Epidermal melanocyte (primary cell): Measurements from ENCODE around the gene TLE5.
"Not testable (repeated sequence)": the region's sequence is repeated elsewhere in the genome, so short reads cannot be mapped to it uniquely, and the experiment has no call there.

Experiments used
- DNase-seq: peaks from one replicate; pipeline ENCODE4 v3.0.0; 2011; ENCODE audit warnings: low spot score; ENCODE audit not compliant: insufficient read length

The TLE5 gene

DNA sequence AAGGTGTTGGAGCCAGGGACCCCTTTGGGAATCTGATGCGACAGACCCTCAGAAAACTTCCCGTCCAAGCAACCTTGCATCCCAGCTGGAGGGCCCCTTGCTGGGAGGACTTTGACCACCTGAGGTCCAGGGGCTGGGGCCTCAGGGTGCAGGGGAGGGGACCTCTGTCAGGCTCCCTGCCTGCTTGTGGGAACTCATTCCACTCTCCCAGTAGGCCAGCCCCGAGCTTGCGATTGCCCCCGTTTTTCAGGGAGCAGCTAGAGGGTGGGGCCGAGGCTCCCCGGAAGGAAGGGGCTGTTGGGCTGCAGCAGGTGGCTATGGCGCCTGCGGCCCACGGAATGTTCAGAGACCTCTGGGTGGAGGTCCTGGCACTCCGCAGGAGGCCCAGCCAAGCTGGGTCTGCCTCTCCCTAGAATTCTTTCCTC, 34.6 kb upstream of the TLE5 start:
- no peak for DNase-seq

- no peak for DNase-seq
These were observed 34.1 kb upstream of the TLE5 start for GRCh38 chr19:3096267-3096901.

- no peak for DNase-seq
These were observed 33.3 kb upstream of the TLE5 start for GRCh38 chr19:3095441-3096191.

DNA sequence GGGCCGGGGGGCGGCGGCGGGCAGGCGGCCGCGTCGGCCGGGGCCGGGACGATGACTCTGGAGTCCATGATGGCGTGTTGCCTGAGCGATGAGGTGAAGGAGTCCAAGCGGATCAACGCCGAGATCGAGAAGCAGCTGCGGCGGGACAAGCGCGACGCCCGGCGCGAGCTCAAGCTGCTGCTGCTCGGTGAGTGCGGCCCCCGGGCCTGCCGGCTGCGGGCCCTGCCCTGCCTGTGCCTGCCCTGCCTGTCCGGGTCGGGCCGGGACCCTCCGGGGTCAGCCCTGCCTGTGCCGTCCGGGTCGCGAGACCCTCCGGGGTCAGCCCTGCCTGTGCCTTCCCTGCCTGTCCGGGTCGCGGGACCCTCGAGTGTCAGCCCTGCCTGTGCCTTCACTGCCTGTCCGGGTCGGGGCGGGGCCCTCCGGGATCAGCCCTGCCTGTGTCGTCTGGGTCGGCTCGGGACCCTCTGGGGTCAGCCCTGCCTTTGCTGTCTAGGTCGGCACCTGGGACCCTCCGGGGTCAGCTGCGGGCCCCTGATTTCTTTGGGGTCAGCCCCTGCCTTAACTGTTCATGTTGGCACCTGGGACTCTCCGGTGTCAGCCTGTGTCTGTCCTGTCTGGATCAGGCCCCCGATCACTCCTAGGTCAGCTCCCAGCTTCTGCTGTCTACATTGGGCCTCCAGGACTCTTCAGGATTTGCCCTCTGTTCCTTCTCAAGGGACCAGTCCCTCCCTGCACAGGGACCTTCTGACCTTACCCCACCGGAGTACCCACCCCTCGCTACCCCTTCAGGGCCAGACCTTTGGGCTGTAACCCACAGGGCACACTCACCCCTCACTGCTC, 32.5 kb upstream of the TLE5 start:
- DNase-seq, result no peak

- not testable (repeated sequence) for DNase-seq
These were observed 27.1 kb upstream of the TLE5 start for GRCh38 chr19:3089299-3089855.

- DNase-seq, result no peak
These were observed 25.5 kb upstream of the TLE5 start for GRCh38 chr19:3087769-3088168.

GRCh38 chr19:3084943-3085342, 22.6 kb upstream of the TLE5 start:
- no peak for DNase-seq

GRCh38 chr19:3083964-3084363, 21.7 kb upstream of the TLE5 start:
- no peak for DNase-seq

DNA sequence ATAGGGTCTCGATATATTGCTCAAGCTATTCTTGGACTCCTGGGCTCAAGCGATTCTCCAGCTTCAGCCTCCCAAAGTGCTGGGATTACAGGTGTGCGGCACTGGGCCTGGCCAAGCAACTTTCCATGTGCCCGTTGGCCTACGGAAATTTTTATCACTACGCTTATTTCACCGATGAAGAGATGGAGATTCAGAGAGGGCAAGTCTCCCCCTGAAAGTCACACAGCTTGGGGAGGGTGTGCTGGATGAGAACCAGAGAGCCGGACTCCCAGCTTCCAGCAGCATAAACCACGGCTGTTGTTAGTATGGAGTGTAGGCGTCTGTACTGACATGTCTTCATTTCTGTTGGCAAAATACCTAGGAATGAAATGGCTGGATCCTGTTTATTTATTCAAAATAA, 20.0 kb upstream of the TLE5 start:
- no peak for DNase-seq

DNA sequence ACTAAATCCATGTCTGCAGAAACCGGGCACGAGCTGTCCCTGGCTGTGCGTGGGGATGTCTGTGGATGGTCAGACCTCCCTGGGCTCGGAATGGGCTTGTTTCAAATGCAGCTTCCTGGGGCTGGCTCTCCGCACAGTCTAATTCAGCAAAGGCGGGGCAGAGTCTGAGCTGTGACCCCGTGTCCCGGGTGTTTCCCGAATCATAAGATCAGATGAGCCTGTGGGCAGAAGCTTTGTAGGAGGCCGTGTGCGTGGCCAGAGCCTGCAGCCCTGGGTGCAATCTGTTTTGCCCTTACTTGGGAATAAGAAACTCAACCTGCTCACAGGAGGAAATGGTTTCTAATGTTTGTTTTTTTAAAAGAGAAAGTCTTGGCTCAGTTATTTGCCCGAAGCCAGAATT, 18.0 kb upstream of the TLE5 start:
- no peak for DNase-seq

- DNase-seq, result no peak
These were observed 17.3 kb upstream of the TLE5 start for GRCh38 chr19:3079578-3079977.

DNA sequence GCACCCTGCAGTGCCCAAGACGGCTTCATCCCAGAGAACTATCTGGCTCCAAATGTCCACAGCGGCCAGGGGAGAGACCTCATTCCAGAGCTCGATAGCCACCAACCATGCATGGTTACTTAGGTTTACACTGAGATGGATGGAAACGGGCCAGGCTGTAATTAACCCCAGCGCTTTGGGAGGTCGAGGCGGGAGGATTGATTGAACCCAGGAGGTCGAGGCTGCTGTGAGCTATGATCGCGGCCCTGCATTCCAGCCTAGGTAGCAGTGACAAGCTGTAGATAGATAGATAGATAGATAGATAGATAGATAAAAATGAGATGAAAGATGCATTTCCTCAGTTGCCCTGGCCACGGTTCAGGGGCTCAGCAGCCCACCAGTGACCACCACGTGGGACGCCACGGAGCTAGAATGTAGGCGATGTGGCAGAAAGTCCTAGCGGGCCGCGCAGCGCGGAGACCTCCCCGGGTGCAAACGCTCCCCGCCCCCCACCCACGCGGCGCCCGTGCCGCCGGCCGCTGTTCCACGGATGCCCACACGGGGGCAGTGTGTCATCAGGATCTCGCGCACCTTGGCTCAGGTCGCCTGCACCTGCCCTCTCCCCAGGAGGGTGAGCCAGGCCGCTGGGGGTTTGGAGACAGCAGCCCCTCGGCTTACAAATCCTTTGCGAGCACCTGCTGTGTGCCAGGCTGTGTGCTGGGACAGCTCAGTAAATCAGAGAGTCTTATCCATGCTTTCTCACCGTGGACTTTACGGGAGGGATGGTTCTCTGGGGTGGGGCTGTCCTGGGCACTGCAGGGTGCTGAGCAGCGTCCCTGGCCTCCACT, 13.5 kb upstream of the TLE5 start:
- no peak for DNase-seq

- DNase-seq, result no peak
These were observed 11.8 kb upstream of the TLE5 start for GRCh38 chr19:3073931-3074595.

- DNase-seq, result no peak
These were observed 10.9 kb upstream of the TLE5 start for GRCh38 chr19:3073159-3073563.

DNA sequence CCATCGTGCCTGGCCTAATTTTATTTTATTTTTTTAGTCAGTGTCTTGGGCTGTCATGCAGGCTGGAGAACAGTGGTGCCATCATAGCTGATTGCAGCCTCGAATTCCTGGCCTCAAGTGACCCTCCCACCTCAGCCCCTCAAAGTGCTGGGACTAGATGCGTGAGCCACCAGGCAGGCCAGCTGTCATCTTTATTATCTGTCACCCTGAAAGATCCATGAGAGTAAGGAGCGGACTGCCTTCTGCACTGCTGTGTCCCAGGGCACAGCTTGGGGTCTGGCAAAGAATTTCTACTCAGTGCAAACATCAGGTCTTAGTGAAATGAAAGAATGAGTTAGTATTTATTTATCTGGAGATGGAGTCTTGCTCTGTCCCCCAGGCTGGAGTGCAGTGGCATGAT, 9.5 kb upstream of the TLE5 start:
- DNase-seq, result no peak

DNA sequence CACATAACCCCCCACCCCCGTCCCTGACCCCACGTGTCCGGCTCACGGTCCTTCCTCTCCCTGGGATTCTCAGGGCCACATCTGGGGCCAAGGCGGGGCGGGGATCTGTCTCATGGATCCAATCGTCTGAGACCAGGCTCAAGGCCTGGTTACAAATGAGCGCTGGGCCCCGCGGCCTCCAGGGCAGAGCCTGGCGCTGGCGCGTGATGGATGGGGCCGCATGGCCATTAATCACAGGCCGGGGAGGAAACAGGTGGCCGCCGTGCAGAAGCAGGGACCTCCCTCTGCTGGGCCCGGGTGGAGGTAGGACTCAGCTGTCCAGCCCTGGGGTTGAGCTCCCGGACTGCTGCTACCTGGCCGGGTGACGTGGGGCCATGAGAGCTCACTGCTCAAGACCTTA, 5.8 kb upstream of the TLE5 start:
- DNase-seq, result no peak

- DNase-seq, result no peak
These were observed 5.3 kb upstream of the TLE5 start for GRCh38 chr19:3067563-3067962.

GRCh38 chr19:3066482-3067049, 4.3 kb upstream of the TLE5 start:
- DNase-seq, result no peak

- no peak for DNase-seq
These were observed 3.5 kb upstream of the TLE5 start for GRCh38 chr19:3065675-3066357.

- DNase-seq, result no peak
These were observed 1.7 kb upstream of the TLE5 start for GRCh38 chr19:3064011-3064330.
